ACHN (cell line): Measurements from ENCODE around the gene PSMB4.
"Not testable (repeated sequence)": the region's sequence is repeated elsewhere in the genome, so short reads cannot be mapped to it uniquely, and the experiment has no call there.

Source experiments
- DNase-seq: peaks from one replicate; pipeline ENCODE4 v3.0.0-alpha.2; 2015
- in situ Hi-C: cut with HindIII; loops from 2 replicates; pipeline ENCODE4 v1.10.0; 2017; ENCODE audit warnings: low sequenced_read_pairs, low pct_ligation_motif_present, low pct_unique_long_range_greater_than_20kb

The PSMB4 gene

DNA sequence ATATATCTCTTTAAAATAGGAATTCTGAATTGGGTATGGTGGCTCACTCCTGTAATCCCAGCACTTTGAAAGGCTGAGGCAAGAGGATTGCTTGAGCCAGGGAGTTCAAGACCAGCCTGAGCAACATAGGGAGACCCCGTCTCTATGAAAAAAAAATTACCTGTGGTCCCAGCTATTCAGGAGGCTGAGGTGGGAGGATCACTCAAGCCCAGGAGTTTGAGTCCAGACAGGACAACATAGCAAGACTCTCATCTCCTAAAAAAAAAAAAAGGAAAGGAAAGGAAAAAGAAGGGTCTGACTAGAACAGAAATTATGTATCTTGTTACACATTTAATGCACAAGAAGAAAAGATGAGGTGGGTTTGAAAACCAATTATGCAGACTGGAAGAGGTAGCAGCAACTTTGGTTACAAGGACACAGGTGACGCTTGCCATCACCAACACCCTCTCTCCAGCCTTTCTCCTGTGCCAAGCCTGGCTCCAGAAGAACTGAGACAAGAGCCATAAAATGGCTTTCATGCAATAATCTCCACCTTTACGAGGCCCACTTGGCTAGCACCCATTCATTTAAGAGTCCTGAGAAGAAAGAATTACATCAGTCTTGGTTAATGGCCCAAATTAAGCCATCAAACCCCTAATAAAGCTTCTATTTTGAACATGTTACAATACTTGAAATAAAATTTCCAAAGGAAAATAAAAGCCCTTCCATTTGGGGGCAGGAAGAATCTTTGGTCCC is 22.1 kb upstream of the PSMB4 start:
- DNase-seq, result no peak

DNA sequence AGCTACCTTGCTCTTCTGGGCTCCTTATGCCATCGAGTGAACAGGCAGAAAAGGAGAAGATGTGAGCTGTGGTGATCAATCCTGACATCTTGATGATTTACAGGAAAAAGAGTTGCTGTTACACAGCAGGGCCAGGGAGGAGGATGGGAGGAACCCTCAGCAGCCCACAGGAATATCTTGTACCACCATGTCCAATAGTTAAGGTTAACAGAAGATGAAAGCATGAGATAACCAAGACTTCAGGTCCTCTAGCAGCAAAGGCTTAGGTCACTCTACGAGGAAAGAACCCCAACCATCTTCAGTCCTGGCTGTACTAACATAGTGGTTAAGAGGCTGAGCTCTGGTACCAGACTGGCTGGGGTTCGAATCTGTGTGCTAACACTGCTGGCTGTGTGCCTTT is 14.8 kb upstream of the PSMB4 start:
- no peak for DNase-seq
- in situ Hi-C loops, result no loop called here

More for the DNA sequence above, 22.1 kb upstream of the PSMB4 start:
- in situ Hi-C loops, result no loop called here

- in situ Hi-C loops, result no loop called here
Measured at GRCh38 chr1:151386002-151386401, 13.4 kb upstream of the PSMB4 start.

DNA sequence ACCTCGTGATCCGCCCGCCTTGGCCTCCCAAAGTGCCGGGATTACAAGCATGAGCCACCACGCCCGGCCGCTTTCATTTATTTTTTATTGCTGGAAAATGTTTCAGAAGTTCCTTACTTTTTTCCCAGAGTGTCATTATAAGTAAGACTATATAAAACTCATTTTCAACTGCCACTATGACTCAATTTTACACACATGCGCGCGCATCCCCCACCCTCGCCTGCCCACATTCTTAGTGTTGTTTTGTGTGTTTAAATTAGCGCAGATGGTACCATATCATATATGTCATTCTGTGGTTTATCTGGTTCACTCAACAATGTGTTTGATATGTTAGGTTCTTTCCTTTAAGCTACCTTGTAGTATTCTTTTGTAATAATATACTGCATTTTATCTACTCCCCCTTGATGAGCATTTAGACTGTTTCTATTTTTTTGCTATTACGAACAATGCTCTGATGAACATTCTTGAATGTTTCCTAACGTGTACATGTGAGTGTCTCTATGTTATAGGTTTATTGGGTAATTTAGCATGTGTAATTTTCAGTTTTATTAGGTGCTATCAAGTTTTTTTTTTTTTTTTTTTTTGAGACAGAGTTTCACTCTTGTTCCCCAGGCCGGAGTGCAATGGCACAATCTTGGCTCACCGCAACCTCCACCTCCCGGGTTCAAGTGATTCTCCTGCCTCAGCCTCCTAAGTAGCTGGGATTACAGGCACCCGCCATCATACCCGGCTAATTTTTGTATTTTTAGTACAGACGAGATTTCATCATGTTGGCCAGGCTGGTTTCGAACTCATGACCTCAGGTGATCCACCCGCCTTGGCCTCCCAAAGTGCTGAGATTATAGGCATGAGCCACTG is 8.9 kb upstream of the PSMB4 start:
- in situ Hi-C loops, result not testable (repeated sequence)

More at GRCh38 chr1:151386002-151386401, 13.4 kb upstream of the PSMB4 start:
- no peak for DNase-seq

DNA sequence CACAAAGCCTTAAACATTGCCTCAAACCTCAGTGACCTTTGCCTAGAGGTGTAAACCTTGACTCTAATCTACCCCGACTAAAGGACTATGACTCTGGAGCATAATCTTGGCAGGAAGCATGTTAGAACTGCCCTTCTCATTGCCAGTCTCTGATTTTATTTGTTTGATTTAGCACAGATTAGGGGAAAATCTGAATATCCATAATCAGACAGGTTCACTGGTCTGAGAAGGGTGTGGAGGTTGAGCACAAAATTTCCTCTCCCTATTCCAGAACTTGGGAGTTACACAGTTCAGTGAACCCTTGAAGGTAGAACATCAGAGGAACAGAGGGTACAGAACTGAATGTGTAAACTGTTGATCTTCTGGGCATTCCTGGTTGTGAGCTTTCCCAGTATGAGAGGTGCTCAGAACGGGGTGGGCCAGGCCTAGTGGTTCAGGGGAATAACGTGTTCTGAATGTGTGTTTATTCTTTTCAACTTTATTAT is 8.3 kb upstream of the PSMB4 start:
- in situ Hi-C loops, result no loop called here

More for the DNA sequence above, 8.9 kb upstream of the PSMB4 start:
- DNase-seq, result not testable (repeated sequence)

GRCh38 chr1:151393583-151393982 is 5.8 kb upstream of the PSMB4 start:
- no peak for DNase-seq
- in situ Hi-C loops, result no loop called here

More for the DNA sequence above, 8.3 kb upstream of the PSMB4 start:
- DNase-seq, result no peak

- DNase-seq, in situ Hi-C loops: not testable (repeated sequence)
Measured at GRCh38 chr1:151396265-151396664, 3.1 kb upstream of the PSMB4 start.

- in situ Hi-C loops, result no loop called here
- DNase-seq, result peak; percentile 8
Measured at GRCh38 chr1:151401125-151401788, 1.9 kb downstream of the PSMB4 start.

GRCh38 chr1:151401860-151402259 is 2.5 kb downstream of the PSMB4 start:
- in situ Hi-C loops, result no loop called here
- DNase-seq, result no peak

DNA sequence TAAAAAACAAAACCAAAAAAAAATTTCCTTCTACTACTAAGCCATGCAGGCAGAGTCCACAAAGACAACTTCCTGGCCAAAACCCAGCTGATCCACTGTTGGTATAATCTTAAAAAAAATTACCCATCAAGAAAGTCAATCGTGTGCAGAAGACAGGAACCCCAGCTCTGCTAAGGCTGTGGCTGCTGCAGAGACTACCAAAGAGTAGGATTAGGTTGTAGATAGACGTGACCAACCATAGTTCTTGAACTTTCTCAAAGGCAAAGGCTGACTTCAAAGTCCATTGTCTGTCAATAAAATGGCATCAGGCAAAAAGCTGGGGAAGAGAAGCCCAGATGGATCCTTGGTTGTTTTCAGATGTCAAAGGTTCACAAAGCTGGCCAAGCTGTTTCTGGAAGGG is 3.4 kb downstream of the PSMB4 start:
- in situ Hi-C loops, result no loop called here
- DNase-seq, result no peak

- in situ Hi-C loops, result no loop called here
- DNase-seq, result no peak
Measured at GRCh38 chr1:151403612-151404011, 4.2 kb downstream of the PSMB4 start.

DNA sequence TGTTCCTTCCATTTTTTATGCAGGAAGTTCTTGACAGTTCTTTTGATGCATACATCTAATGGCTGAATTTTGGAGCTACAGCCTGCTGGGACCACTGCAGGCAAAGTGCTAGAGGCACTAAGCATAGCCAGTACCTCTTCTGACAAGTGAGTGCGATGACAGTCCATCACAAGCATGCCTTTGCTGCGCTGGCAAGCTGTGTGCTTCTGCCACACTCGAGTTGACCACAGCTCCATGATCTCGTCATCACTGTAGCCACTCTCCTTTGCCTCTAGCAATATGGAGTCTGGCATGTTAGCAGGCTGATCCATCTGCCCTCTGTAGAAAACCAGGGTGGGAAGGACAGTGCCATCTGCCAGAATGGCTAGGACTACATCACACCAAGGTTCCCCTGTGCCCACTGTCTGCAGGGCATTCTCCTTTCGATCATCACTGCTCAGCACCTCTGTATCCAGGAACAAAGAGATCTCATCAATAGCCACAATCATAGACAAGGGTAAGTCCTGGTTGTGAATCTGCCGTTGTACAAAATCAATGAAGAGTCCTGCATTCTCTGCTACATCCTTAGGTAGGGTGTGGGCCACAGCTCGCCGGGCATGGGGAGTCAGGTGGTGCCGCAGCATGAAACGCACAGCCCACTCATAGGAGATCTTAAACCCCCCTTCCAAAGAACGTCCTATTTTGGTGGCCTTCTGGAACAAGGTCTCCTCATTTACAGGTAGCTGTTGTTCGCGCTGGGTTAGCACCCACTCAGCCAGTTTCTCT is 6.0 kb downstream of the PSMB4 start:
- no peak for DNase-seq
- in situ Hi-C loops, result no loop called here

GRCh38 chr1:151406176-151406575 is 6.8 kb downstream of the PSMB4 start:
- no peak for DNase-seq
- in situ Hi-C loops, result no loop called here

GRCh38 chr1:151407304-151407703 is 7.9 kb downstream of the PSMB4 start:
- in situ Hi-C loops, result no loop called here
- no peak for DNase-seq

- in situ Hi-C loops, result no loop called here
- DNase-seq, result no peak
Measured at GRCh38 chr1:151408891-151409290, 9.5 kb downstream of the PSMB4 start.

GRCh38 chr1:151411884-151412283 is 12.5 kb downstream of the PSMB4 start:
- no peak for DNase-seq
- in situ Hi-C loops, result no loop called here

- no peak for DNase-seq
- in situ Hi-C loops, result no loop called here
Measured at GRCh38 chr1:151416231-151416630, 16.9 kb downstream of the PSMB4 start.

GRCh38 chr1:151418081-151418480 is 18.7 kb downstream of the PSMB4 start:
- in situ Hi-C loops, result no loop called here
- DNase-seq, result no peak
